Calu3 (cell line): ENCODE measurements around the gene RYR3. TPM values are rescaled to one million over a fixed set of nuclear protein-coding genes. Genes with fewer than 3 reads are reported as not detected.

Experiments
- BruUV-seq: library from RNA; stranded (reverse); fragments of 400-500 nt; replicated peaks from 2 replicates; lab custom pipeline; 2021; lab: Mats Ljungman, UMichigan
- CTCF ChIA-PET: fragments of 300-600 bp; sonication (Branson Sonifier 250); formaldehyde crosslinking; loops from one replicate; lab custom pipeline; 2022; ENCODE audit warnings: antibody characterized with exemption; lab: Charles Lee
- DNase-seq: peaks from one replicate; pipeline ENCODE4 v3.0.0; 2022
- H3K27ac Mint-ChIP-seq: one replicate; pipeline ENCODE4 v1.8.0; 2022; ENCODE audit warnings: mixed read lengths; ENCODE audit not compliant: unreplicated experiment
- H3K27me3 Mint-ChIP-seq: one replicate; pipeline ENCODE4 v1.8.0; 2022; ENCODE audit warnings: mixed read lengths; ENCODE audit not compliant: unreplicated experiment
- H3K36me3 Mint-ChIP-seq: one replicate; pipeline ENCODE4 v1.8.0; 2022; ENCODE audit warnings: mild to moderate bottlenecking, moderate library complexity, mixed read lengths; ENCODE audit not compliant: insufficient read depth, unreplicated experiment
- H3K4me1 Mint-ChIP-seq: one replicate; pipeline ENCODE4 v1.8.0; 2022; ENCODE audit warnings: mild to moderate bottlenecking, low read depth, mixed read lengths; ENCODE audit not compliant: unreplicated experiment
- H3K4me3 Mint-ChIP-seq: one replicate; pipeline ENCODE4 v1.8.0; 2022; ENCODE audit warnings: mild to moderate bottlenecking, low read depth, moderate library complexity, mixed read lengths; ENCODE audit not compliant: unreplicated experiment
- H3K9me3 Mint-ChIP-seq: one replicate; pipeline ENCODE4 v1.8.0; 2022; ENCODE audit warnings: low read depth, mixed read lengths; ENCODE audit not compliant: unreplicated experiment
- intact Hi-C: fragments of 100-400 bp; cut with micrococcal nuclease; formaldehyde crosslinking; loops from one replicate; pipeline ENCODE4 v1.10.0; 2022; ENCODE audit not compliant: unreplicated experiment
- total RNA-seq: library from RNA; stranded (reverse); gene quantifications from 2 replicates; pipeline ENCODE4 v1.2.3, GENCODE V29; 2022
- TF ChIP-seq, protein P1 (sequence below): fragments of 200-600 bp; IDR thresholded peaks from one replicate; pipeline ENCODE4 v1.8.0; 2022; ENCODE audit warnings: antibody characterized with exemption; ENCODE audit not compliant: unreplicated experiment

RYR3 gene
- total RNA-seq, 1 experiment from 2014 or later, result not detected

DNA sequence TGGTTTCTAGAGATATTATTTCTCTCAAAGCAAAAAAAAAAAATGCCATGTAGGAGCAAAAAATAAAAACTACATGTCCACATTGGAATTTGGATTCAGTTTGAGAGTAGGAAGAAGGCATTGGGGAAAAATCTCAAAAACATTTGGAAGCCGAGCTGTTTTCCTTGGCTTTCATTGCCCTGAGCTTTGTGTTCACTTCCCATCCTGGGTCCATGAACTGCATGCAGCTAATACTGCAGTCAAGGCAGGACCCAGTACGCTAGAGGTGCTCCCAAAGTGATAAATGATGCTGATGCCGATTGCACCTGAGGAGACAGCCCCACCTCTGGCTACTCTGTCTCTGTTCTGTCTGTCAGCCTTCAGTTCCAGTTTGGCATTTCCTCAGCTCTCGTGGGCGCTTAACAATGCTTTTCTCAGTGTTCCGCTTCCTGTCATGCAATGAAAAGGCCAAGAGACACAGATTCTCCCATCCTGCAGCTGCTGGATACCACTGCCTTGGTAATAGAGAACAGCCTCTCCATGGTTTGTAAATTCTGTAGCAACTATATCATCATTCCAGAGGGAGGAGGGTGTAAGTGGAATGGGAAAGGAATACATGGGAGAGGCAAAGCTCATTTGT, 181.8 kb downstream of the RYR3 start:
- Mint-ChIP-seq H3K27me3 (peaks cover 43% of the 10 kb centered on the region), H3K9me3 (no peaks in the 10 kb centered on the region), H3K36me3 (no peaks in the 10 kb centered on the region), H3K4me3 (no peak overlapping the region), H3K4me1 (no peaks in the 10 kb centered on the region), H3K27ac (no peak overlapping the region)
- TF ChIP-seq, protein P1, sequence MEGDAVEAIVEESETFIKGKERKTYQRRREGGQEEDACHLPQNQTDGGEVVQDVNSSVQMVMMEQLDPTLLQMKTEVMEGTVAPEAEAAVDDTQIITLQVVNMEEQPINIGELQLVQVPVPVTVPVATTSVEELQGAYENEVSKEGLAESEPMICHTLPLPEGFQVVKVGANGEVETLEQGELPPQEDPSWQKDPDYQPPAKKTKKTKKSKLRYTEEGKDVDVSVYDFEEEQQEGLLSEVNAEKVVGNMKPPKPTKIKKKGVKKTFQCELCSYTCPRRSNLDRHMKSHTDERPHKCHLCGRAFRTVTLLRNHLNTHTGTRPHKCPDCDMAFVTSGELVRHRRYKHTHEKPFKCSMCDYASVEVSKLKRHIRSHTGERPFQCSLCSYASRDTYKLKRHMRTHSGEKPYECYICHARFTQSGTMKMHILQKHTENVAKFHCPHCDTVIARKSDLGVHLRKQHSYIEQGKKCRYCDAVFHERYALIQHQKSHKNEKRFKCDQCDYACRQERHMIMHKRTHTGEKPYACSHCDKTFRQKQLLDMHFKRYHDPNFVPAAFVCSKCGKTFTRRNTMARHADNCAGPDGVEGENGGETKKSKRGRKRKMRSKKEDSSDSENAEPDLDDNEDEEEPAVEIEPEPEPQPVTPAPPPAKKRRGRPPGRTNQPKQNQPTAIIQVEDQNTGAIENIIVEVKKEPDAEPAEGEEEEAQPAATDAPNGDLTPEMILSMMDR, result no peak
- CTCF ChIA-PET, result no interaction called here
- intact Hi-C loops, result no loop called here
- no TSS peak for BruUV-seq
- DNase-seq, result no peak

DNA sequence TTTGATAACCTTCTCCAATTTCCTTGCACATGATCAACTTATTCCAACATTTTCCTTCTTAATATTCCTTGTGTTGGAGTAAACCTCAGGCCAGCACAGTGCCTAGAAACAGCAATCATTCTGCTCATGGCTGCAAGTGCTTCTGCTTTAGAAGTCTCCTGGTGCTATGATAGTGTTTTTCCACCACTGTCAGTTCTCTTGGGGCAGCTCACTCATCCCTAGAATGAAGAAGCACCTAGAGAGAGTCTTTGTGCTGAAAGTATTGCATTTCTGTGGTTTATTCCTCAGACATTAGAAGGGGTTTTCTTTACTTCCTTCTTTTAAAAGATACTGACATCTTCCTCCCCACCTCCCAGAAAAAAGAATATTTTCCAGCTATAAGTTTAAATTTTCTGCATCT, 183.5 kb downstream of the RYR3 start:
- CTCF ChIA-PET, result no interaction called here
- no TSS peak for BruUV-seq
- no peaks in the 10 kb centered on the region for H3K9me3 Mint-ChIP-seq
- TF ChIP-seq, protein P1, result no peak
- DNase-seq, result no peak
- H3K4me3 Mint-ChIP-seq, result no peak overlapping the region
- no peaks in the 10 kb centered on the region for H3K36me3 Mint-ChIP-seq
- no peak overlapping the region for H3K27ac Mint-ChIP-seq
- no peaks in the 10 kb centered on the region for H3K4me1 Mint-ChIP-seq
- peaks cover 60% of the 10 kb centered on the region for H3K27me3 Mint-ChIP-seq
- intact Hi-C loops, result no loop called here

DNA sequence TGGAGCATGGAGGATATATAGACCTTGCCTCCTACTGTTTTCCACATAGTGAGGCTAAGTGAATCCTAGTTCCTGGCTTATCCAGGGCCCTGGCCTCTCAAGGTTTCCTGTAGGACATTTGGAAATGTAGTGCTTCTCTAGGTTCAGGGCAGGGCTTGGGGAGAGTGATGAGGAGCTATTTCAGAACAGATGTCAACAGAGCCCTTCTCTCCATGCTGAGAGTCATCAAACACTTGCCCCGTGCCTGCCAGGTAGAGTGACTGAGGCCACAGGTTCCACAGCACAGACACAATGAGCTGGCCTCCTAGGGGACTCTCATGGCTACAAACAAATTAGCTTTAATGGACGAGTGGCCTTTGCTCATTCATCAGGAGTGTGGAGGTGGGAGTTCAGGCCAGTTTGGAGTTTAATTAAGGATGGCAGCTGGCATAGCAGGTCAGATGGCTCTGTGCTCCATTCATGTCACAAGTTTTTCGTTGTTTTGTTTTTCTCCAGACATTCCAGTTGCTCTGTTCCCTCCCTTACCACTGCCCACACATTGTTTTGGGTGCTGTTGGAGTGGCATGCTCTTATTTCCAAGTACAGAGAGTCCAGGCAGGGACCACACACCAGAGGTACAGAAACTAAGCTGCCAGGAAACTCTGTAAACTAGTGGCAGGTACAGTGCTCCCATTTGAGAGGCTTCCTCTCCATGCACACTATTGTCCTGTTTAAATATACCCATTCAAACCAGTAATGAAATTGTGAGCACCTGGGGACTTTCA, 189.8 kb downstream of the RYR3 start:
- BruUV-seq, result no TSS peak
- no peaks in the 10 kb centered on the region for H3K36me3 Mint-ChIP-seq
- no peaks in the 10 kb centered on the region for H3K9me3 Mint-ChIP-seq
- H3K4me3 Mint-ChIP-seq, result no peak overlapping the region
- CTCF ChIA-PET, result no interaction called here
- H3K27me3 Mint-ChIP-seq, result peaks cover 57% of the 10 kb centered on the region
- intact Hi-C loops, result no loop called here
- TF ChIP-seq, protein P1, result no peak
- H3K27ac Mint-ChIP-seq, result no peak overlapping the region
- H3K4me1 Mint-ChIP-seq, result no peaks in the 10 kb centered on the region
- no peak for DNase-seq

DNA sequence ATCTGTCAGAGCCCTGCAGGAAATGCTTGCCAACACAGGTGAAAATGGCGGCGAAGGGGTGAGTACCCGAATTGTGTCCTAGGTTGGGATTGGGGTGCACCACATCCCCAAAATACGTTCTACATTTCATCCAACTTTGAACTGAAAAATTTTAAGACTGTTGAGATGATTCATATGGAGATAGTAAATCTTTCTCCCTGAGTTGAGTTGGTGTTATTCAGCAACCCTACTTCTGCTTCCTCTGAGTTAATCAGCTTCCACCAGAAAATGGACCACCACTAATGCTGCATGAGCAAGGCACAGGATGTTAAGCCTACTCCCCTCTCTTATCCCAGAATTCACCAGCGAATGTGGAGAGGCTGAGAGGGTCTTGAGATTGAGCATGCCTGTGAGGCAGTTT, 192.9 kb downstream of the RYR3 start:
- Mint-ChIP-seq H3K9me3 (no peaks in the 10 kb centered on the region), H3K4me3 (no peak overlapping the region), H3K27me3 (peaks cover 27% of the 10 kb centered on the region), H3K27ac (no peak overlapping the region), H3K36me3 (no peaks in the 10 kb centered on the region), H3K4me1 (no peaks in the 10 kb centered on the region)
- intact Hi-C loops, result no loop called here
- TF ChIP-seq, protein P1, result no peak
- no peak for DNase-seq
- no TSS peak for BruUV-seq
- CTCF ChIA-PET, result no interaction called here
